SK-N-SH treated with all-trans-retinoic acid at 6 μM for 48 hours (cell line): ENCODE data around the gene PPIH.

Source experiments
- ATAC-seq: fragments of 200-7000 bp; cut with Tn5 transposase; 3 replicates; pipeline ENCODE4 v1.9.1; 2020; ENCODE audit warnings: mild to moderate bottlenecking, moderate library complexity
- ARNTL ChIP-seq: fragments of 450-650 bp; formaldehyde crosslinking; IDR thresholded peaks from 2 replicates; pipeline ENCODE4 v1.5.0; 2020; ENCODE audit warnings: low read depth, mild to moderate bottlenecking, moderate library complexity, borderline replicate concordance
- BACH2 ChIP-seq: fragments of 250-450 bp; sonication (Bioruptor Pico); IDR thresholded peaks from 2 replicates; pipeline ENCODE4 v1.9.0; 2021; ENCODE audit warnings: mild to moderate bottlenecking, borderline replicate concordance
- CREB5 ChIP-seq: fragments of 250-450 bp; sonication (Bioruptor Pico); IDR thresholded peaks from 2 replicates; pipeline ENCODE4 v1.5.1; 2020; ENCODE audit warnings: low read depth, mild to moderate bottlenecking, moderate library complexity
- CSDC2 ChIP-seq: fragments of 250-450 bp; sonication (Bioruptor Pico); IDR thresholded peaks from 2 replicates; pipeline ENCODE4 v1.5.0; 2020; ENCODE audit warnings: mild to moderate bottlenecking, moderate library complexity
- CSRNP3 ChIP-seq: fragments of 250-450 bp; sonication (Bioruptor Pico); IDR thresholded peaks from 2 replicates; pipeline ENCODE4 v1.5.1; 2021; ENCODE audit warnings: mild to moderate bottlenecking, moderate library complexity
- GLIS3 ChIP-seq: fragments of 250-450 bp; sonication (Bioruptor Pico); IDR thresholded peaks from 2 replicates; pipeline ENCODE4 v1.5.0; 2020; ENCODE audit warnings: mild to moderate bottlenecking, moderate library complexity
- ISL1 ChIP-seq: fragments of 250-450 bp; sonication (Bioruptor Pico); IDR thresholded peaks from 2 replicates; pipeline ENCODE4 v2.1.2; 2022; ENCODE audit warnings: mild to moderate bottlenecking, moderate library complexity
- OSR1 ChIP-seq: fragments of 250-450 bp; sonication (Bioruptor Pico); IDR thresholded peaks from 2 replicates; pipeline ENCODE4 v1.8.0; 2022; ENCODE audit warnings: moderate library complexity, mild to moderate bottlenecking, inconsistent platforms
- PATZ1 ChIP-seq: fragments of 250-450 bp; sonication (Bioruptor Pico); IDR thresholded peaks from 2 replicates; pipeline ENCODE4 v1.8.0; 2020; ENCODE audit warnings: mild to moderate bottlenecking, moderate library complexity, borderline replicate concordance
- POU6F1 ChIP-seq: fragments of 250-450 bp; sonication (Bioruptor Pico); IDR thresholded peaks from 2 replicates; pipeline ENCODE4 v1.8.0; 2021; ENCODE audit warnings: low read depth, mild to moderate bottlenecking, moderate library complexity, borderline replicate concordance
- PPARA ChIP-seq: fragments of 250-450 bp; sonication (Bioruptor Pico); IDR thresholded peaks from 2 replicates; pipeline ENCODE4 v1.5.0; 2020; ENCODE audit warnings: mild to moderate bottlenecking, borderline replicate concordance
- SNAI2 ChIP-seq: fragments of 250-450 bp; sonication (Bioruptor Pico); IDR thresholded peaks from 2 replicates; pipeline ENCODE4 v1.5.0; 2020; ENCODE audit warnings: mild to moderate bottlenecking, moderate library complexity
- TCF4 ChIP-seq: fragments of 250-450 bp; sonication (Bioruptor Pico); IDR thresholded peaks from 2 replicates; pipeline ENCODE4 v1.8.0; 2021; ENCODE audit warnings: mild to moderate bottlenecking, moderate library complexity, borderline replicate concordance
- TSHZ2 ChIP-seq: fragments of 250-450 bp; sonication (Bioruptor Pico); IDR thresholded peaks from 2 replicates; pipeline ENCODE4 v1.5.0; 2020; ENCODE audit warnings: mild to moderate bottlenecking, moderate library complexity
- ZC3H10 ChIP-seq: fragments of 250-450 bp; sonication (Bioruptor Pico); IDR thresholded peaks from 2 replicates; pipeline ENCODE4 v1.5.1; 2021; ENCODE audit warnings: mild to moderate bottlenecking, moderate library complexity
- ZFP3 ChIP-seq: fragments of 250-450 bp; sonication (Bioruptor Pico); IDR thresholded peaks from 2 replicates; pipeline ENCODE4 v1.5.0; 2020; ENCODE audit warnings: mild to moderate bottlenecking, moderate library complexity
- ZFP30 ChIP-seq: fragments of 450-650 bp; formaldehyde crosslinking; IDR thresholded peaks from 2 replicates; pipeline ENCODE4 v1.5.0; 2022; ENCODE audit warnings: mild to moderate bottlenecking, moderate library complexity
- ZNF565 ChIP-seq: fragments of 450-650 bp; formaldehyde crosslinking; conservative IDR thresholded peaks from 2 replicates; pipeline ENCODE4 v1.5.0; 2020; ENCODE audit warnings: low read depth, mild to moderate bottlenecking, moderate library complexity
- ZNF8 ChIP-seq: fragments of 450-650 bp; formaldehyde crosslinking; IDR thresholded peaks from 2 replicates; pipeline ENCODE4 v1.5.0; 2020; ENCODE audit warnings: mild to moderate bottlenecking, moderate library complexity

The PPIH gene

GRCh38 chr1:42686418-42686817, 28.2 kb downstream of the PPIH start (continued):
- no peak for TF ChIP-seq PATZ1 (CRISPR knock-in tag)
- TF ChIP-seq ZNF8 (CRISPR knock-in tag), result no peak
- no peak for TF ChIP-seq PPARA (CRISPR knock-in tag)
- no peak for TF ChIP-seq ZNF565 (CRISPR knock-in tag)

GRCh38 chr1:42689912-42690311, 31.7 kb downstream of the PPIH start:
- TF ChIP-seq POU6F1 (CRISPR knock-in tag) (no peak), GLIS3 (no peak), SNAI2 (CRISPR knock-in tag) (no peak), ZFP3 (CRISPR knock-in tag) (no peak), ZC3H10 (CRISPR knock-in tag) (no peak), CREB5 (CRISPR knock-in tag) (no peak)
- no peak for ATAC-seq

GRCh38 chr1:42690477-42691156, 32.4 kb downstream of the PPIH start:
- TF ChIP-seq OSR1 (no peak), PPARA (CRISPR knock-in tag) (no peak), TSHZ2 (CRISPR knock-in tag) (no peak), ZFP30 (CRISPR knock-in tag) (no peak)
- TF ChIP-seq, all 23 proteins: peak for 0
- peak; percentile 52; the same call in 2 of the 3 replicates for ATAC-seq

GRCh38 chr1:42691157-42691498, 32.9 kb downstream of the PPIH start:
- no peak for ATAC-seq
- TF ChIP-seq ZNF8 (CRISPR knock-in tag), result no peak
- TF ChIP-seq ZFP3 (CRISPR knock-in tag), result no peak
- TF ChIP-seq SNAI2 (CRISPR knock-in tag), result no peak
- no peak for TF ChIP-seq BACH2 (CRISPR knock-in tag)
- no peak for TF ChIP-seq OSR1
- no peak for TF ChIP-seq TCF4 (CRISPR knock-in tag)
- no peak for TF ChIP-seq ISL1 (CRISPR knock-in tag)
- no peak for TF ChIP-seq ARNTL (CRISPR knock-in tag)
- TF ChIP-seq PATZ1 (CRISPR knock-in tag), result no peak
- TF ChIP-seq ZC3H10 (CRISPR knock-in tag), result no peak
- TF ChIP-seq PPARA (CRISPR knock-in tag), result no peak
- TF ChIP-seq CSRNP3 (CRISPR knock-in tag), result no peak
- no peak for TF ChIP-seq CSDC2 (CRISPR knock-in tag)
- TF ChIP-seq ZFP30 (CRISPR knock-in tag), result no peak
